Measurements from ENCODE around the gene GOLGA6L1. TPM values are rescaled to one million over a fixed set of nuclear protein-coding genes. Genes with fewer than 3 reads are reported as not detected.

Gene GOLGA6L1
- total and polyA plus RNA-seq, 2 of the 8 experiments (the other 6 are each of a cell fraction or from before 2014, with no cell fraction given) = not detected

GRCh38 chr15:23079766-23080165, 56.9 kb downstream of the GOLGA6L1 start:
- Histone ChIP-seq H4K8ac (ENCODE audit: extremely low read depth, insufficient read depth, low read length) (no peak overlapping the region), H3K36me3 (ENCODE audit: control insufficient read depth in 2 of 4, insufficient read depth in 4 of 4, low read length in 3 of 4) (no peaks in the 10 kb centered on the region), H3K14ac (ENCODE audit: insufficient read length) (no peak overlapping the region), H4K20me1 (replicated peaks in 1 of 2; ENCODE audit: control insufficient read depth in 1 of 2, insufficient read depth in 2 of 2, low read length in 2 of 2) (no peaks in the 10 kb centered on the region), H3K4me3 (ENCODE audit: extremely low read depth in 1 of 4, insufficient read depth in 2 of 4, low read depth in 3 of 4, low read length in 4 of 4) (no peak overlapping the region), H2BK20ac (ENCODE audit: low read length) (no peak overlapping the region), H3K23ac (ENCODE audit: insufficient read length) (no peak overlapping the region), H3K9me3 (ENCODE audit: insufficient read depth in 2 of 2, low read depth in 1 of 2, low read length in 1 of 2) (peaks cover 0 to 34% of the 10 kb centered on the region in 2 experiments; a peak in 3 of 4 replicates), H2BK120ac (replicated peaks; ENCODE audit: low read depth, low read length) (no peak overlapping the region), H3K23me2 (ENCODE audit: low read depth, low read length) (no peaks in the 10 kb centered on the region), H3K18ac (ENCODE audit: extremely low read depth, low read length) (no peak overlapping the region), H4K91ac (replicated peaks; ENCODE audit: insufficient read length, low read length) (no peak overlapping the region), H3K79me1 (ENCODE audit: low read depth, low read length) (no peaks in the 10 kb centered on the region), H3K27ac (ENCODE audit: low read depth, low read length) (no peak overlapping the region), H3K9ac (replicated peaks in 1 of 4; ENCODE audit: extremely low read depth in 1 of 4, low read depth in 3 of 4, low read length in 3 of 4) (no peak overlapping the region), H3K4me2 (ENCODE audit: insufficient read depth in 1 of 2, low read depth in 2 of 2, low read length in 2 of 2) (no peak overlapping the region), H2BK12ac (ENCODE audit: low read depth, low read length) (no peak overlapping the region), H3K27me3 (replicated peaks in 1 of 4; ENCODE audit: control insufficient read depth in 3 of 4, extremely low read depth in 1 of 4, insufficient read depth in 3 of 4, low read length in 3 of 4) (no peaks in the 10 kb centered on the region), H4K5ac (ENCODE audit: insufficient read length, low read depth, low read length) (no peak overlapping the region), H2BK5ac (ENCODE audit: low read depth, low read length) (no peak overlapping the region), H3K4ac (replicated peaks; ENCODE audit: insufficient read length, low read depth, low read length) (no peak overlapping the region), H3K4me1 (replicated peaks in 1 of 4; ENCODE audit: control insufficient read depth in 3 of 4, insufficient read depth in 4 of 4, low read length in 3 of 4) (no peaks in the 10 kb centered on the region), H3K79me2 (ENCODE audit: control insufficient read depth in 1 of 2, insufficient read depth in 2 of 2, low read length in 2 of 2) (no peaks in the 10 kb centered on the region), H2AK5ac (ENCODE audit: low read depth, low read length) (no peak overlapping the region), H3K56ac (replicated peaks; ENCODE audit: insufficient read length, low read depth, low read length) (no peak overlapping the region), H2AFZ (ENCODE audit: low read length) (no peak overlapping the region), H2BK15ac (ENCODE audit: low read length) (no peak overlapping the region)
- ChIA-PET CTCF (ENCODE audit: partially characterized antibody) (interaction anchor here (0.9 to 1.5 kb wide), 4 partner anchors 10 to 44 kb away, joined by 3 to 4 read pairs (median 4); partner anchors contain the start of gene TUBGCP5), POLR2A (ENCODE audit: partially characterized antibody) (no interaction called here)
- no peak for DNase-seq (ENCODE audit: low read depth in 1 of 2, low spot score in 2 of 2)
- 90% methylated on average over 7 of the region's 7 CpGs; no CpG with 5 or more reads in 1 of the 2 experiments for WGBS, 2 experiments (ENCODE audit: extremely low coverage in 1 of 2, insufficient coverage in 1 of 2, insufficient read length in 1 of 2, insufficient replicate concordance in 2 of 2, low coverage in 1 of 2, low lambda C conversion rate in 2 of 2, missing lambda C conversion rate in 1 of 2)
- TF ChIP-seq FOSL1 (IDR thresholded peaks at IDR 0.05; ENCODE audit: insufficient read depth, low read depth, low read length) = no peak
- no peak for TF ChIP-seq SRF (IDR thresholded peaks at IDR 0.05; ENCODE audit: low read depth, low read length)
- no peak for TF ChIP-seq CHD2 (IDR thresholded peaks at IDR 0.05; ENCODE audit: low read length)
- TF ChIP-seq JUND (IDR thresholded peaks at IDR 0.05; ENCODE audit: low read length) = no peak
- TF ChIP-seq GABPA (IDR thresholded peaks at IDR 0.05; ENCODE audit: borderline replicate concordance, insufficient read depth, low read length) = no peak
- TF ChIP-seq HDAC2 (IDR thresholded peaks at IDR 0.05; ENCODE audit: borderline replicate concordance in 1 of 2, low read depth in 2 of 2, low read length in 2 of 2) = no peak
- TF ChIP-seq BACH1 (IDR thresholded peaks at IDR 0.05; ENCODE audit: low read length) = no peak
- TF ChIP-seq POLR2A (IDR thresholded peaks at IDR 0.05; ENCODE audit: control extremely low read depth in 1 of 2, low read depth in 2 of 2, low read length in 2 of 2) = no peak
- no peak for TF ChIP-seq GTF2F1 (IDR thresholded peaks at IDR 0.05; ENCODE audit: borderline replicate concordance, low read depth, low read length)
- no peak for TF ChIP-seq SP2 (IDR thresholded peaks at IDR 0.05; ENCODE audit: low read length)
- no peak for FAIRE-seq

Data from H1 (cell line).